HG02763 (cell line): ENCODE results near the gene SHISA5.

Source experiments
- ATAC-seq: cut with Tn5 transposase; IDR thresholded peaks from one replicate; pipeline ENCODE4 v1.9.1; 2021; ENCODE audit warnings: mild to moderate bottlenecking, moderate library complexity; ENCODE audit not compliant: unreplicated experiment

SHISA5 gene

GRCh38 chr3:48419149-48419548 lies 84.8 kb downstream of the SHISA5 start:
- no peak for ATAC-seq

- ATAC-seq, result no peak
These were observed 85.3 kb downstream of the SHISA5 start for GRCh38 chr3:48418651-48419050.

GRCh38 chr3:48418140-48418539 lies 85.8 kb downstream of the SHISA5 start:
- ATAC-seq, result no peak
